ENCODE data around the gene VGLL2. TPM values are rescaled to one million over a fixed set of nuclear protein-coding genes. Genes with fewer than 3 reads are reported as not detected.

VGLL2 gene
- total RNA-seq, 1 donor from 2014 or later: not detected

DNA sequence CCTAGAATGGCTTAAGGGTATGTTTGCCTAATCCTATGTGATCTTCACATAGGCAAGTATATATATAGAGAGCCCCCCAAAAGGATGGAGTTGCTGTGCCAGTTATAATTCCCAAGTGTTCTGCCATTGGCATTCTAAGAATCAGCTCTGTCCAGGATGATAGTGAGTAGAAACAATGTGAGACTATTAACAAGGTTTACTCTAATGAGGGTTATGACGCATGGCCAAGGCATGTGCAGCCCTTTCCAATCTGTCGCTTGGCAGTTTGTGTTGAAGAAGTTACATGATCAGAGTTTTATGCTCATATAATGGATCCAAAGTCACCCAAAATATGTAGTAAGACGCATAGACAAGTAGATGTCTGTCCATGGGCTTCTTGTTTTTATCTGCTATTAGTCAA is 33.6 kb downstream of the VGLL2 start:
- intact Hi-C loops (cut with DNase I): no loop called here
- no peaks in the 10 kb centered on the region for H3K9me3 ChIP-seq
- no peaks in the 10 kb centered on the region for H3K4me1 ChIP-seq
- no peak overlapping the region for H3K27ac ChIP-seq
- no peak overlapping the region for H3K4me3 ChIP-seq
- no peaks in the 10 kb centered on the region for H3K36me3 ChIP-seq
- DNase-seq (ENCODE audit: low spot score in 2 of 2): no peak
- TF ChIP-seq, protein P1, sequence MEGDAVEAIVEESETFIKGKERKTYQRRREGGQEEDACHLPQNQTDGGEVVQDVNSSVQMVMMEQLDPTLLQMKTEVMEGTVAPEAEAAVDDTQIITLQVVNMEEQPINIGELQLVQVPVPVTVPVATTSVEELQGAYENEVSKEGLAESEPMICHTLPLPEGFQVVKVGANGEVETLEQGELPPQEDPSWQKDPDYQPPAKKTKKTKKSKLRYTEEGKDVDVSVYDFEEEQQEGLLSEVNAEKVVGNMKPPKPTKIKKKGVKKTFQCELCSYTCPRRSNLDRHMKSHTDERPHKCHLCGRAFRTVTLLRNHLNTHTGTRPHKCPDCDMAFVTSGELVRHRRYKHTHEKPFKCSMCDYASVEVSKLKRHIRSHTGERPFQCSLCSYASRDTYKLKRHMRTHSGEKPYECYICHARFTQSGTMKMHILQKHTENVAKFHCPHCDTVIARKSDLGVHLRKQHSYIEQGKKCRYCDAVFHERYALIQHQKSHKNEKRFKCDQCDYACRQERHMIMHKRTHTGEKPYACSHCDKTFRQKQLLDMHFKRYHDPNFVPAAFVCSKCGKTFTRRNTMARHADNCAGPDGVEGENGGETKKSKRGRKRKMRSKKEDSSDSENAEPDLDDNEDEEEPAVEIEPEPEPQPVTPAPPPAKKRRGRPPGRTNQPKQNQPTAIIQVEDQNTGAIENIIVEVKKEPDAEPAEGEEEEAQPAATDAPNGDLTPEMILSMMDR (IDR thresholded peaks at IDR 0.05): no peak
- no peaks in the 10 kb centered on the region for H3K27me3 ChIP-seq

DNA sequence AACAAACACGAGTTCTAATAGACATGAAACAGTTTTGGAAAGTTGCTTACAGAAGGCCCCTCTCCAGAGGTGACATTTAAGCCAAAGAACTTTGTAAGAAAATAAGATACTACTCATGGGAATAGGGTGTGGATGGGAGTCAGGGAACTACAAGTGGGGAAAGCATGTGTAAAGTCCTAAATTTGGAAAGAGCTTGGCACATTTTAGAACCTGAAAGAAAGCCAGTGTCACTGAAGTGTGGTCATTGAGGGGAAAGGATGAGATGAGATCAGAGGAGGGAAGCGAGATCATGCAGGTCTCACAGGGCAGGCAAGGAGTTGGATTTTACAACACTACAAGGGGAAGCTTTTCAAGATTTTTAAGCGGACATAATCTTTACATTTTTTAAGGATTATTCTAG is 38.0 kb downstream of the VGLL2 start:
- intact Hi-C loops (cut with DNase I): no loop called here
- H3K4me3 ChIP-seq: no peak overlapping the region
- TF ChIP-seq, protein P1 (IDR thresholded peaks at IDR 0.05): no peak
- H3K9me3 ChIP-seq: no peaks in the 10 kb centered on the region
- H3K4me1 ChIP-seq: no peaks in the 10 kb centered on the region
- H3K27ac ChIP-seq: no peak overlapping the region
- no peaks in the 10 kb centered on the region for H3K27me3 ChIP-seq
- no peak for DNase-seq (ENCODE audit: low spot score in 2 of 2)
- H3K36me3 ChIP-seq: no peaks in the 10 kb centered on the region

DNA sequence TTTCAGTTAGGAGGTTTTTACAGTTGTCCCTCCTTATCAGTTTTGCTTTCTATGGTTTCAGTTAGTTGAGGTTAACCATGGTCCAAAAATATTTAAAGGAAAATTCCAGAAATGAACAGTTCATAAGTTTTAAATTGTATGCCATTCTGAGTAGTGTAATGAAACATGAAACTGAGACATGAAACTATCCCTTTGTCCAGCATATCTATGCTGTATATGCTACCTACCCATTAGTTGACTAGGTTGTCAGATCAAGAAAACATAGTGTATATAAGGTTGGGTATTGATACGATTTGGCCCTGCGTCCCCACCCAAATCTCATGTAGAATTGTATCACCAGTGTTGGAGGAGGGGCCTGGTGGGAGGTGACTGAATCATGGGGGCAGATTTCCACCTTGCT is 39.1 kb downstream of the VGLL2 start:
- TF ChIP-seq, protein P1 (IDR thresholded peaks at IDR 0.05): no peak
- no peak overlapping the region for H3K4me3 ChIP-seq
- no peaks in the 10 kb centered on the region for H3K36me3 ChIP-seq
- no peaks in the 10 kb centered on the region for H3K9me3 ChIP-seq
- no peaks in the 10 kb centered on the region for H3K27me3 ChIP-seq
- DNase-seq (ENCODE audit: low spot score in 2 of 2): no peak
- no peaks in the 10 kb centered on the region for H3K4me1 ChIP-seq
- intact Hi-C loops (cut with DNase I): no loop called here
- no peak overlapping the region for H3K27ac ChIP-seq

DNA sequence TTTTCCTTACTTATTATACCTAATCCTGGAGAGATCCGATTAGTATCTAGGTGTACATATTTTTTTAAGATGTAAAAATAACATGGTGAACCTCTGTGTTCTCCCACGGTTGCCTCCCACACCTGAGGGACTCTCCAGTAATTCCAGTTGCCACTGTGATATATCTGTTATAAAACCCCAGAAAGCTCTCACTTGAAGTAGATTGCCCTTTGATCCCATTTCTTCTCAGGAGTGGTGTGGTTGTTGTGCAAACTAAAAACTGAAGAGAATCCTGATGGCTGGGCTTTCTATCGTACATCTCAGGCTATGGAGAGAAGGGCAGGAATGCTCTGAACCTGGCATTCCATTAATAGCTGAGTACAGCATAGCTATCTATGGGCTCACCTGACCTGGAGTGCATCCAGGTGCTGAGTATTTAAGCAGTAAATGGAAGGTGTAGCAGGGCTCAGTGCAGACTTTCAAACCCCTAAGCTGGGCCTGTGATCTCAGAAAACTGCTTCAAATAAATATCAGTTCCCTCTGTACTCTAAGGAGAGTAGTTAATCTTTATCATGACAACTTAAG is 41.0 kb downstream of the VGLL2 start:
- no peaks in the 10 kb centered on the region for H3K4me1 ChIP-seq
- no peak for DNase-seq (ENCODE audit: low spot score in 2 of 2)
- no peaks in the 10 kb centered on the region for H3K9me3 ChIP-seq
- TF ChIP-seq, protein P1 (IDR thresholded peaks at IDR 0.05): no peak
- H3K27ac ChIP-seq: no peak overlapping the region
- no peak overlapping the region for H3K4me3 ChIP-seq
- no peaks in the 10 kb centered on the region for H3K27me3 ChIP-seq
- H3K36me3 ChIP-seq: no peaks in the 10 kb centered on the region
- intact Hi-C loops (cut with DNase I): no loop called here

DNA sequence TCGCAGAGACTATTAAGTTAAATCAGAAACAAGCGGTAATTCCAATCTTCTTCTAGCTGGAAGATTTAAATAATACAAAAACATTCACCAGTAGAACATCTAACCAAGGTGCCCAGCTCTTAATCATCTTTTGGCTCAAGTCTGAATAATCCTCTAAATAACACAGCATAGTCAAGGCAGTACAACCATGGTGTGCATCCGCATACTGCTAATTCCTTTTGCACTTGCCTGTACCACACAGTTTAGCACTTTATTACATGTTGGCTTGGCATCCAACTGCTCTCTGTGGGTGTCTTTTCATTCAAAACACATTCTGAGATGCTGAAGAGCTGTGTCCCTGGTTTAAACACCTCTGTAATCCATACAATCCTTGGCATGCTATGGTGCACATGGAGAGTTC is 42.3 kb downstream of the VGLL2 start:
- H3K4me3 ChIP-seq: no peak overlapping the region
- no peaks in the 10 kb centered on the region for H3K36me3 ChIP-seq
- no peak overlapping the region for H3K27ac ChIP-seq
- intact Hi-C loops (cut with DNase I): no loop called here
- no peaks in the 10 kb centered on the region for H3K27me3 ChIP-seq
- H3K4me1 ChIP-seq: no peaks in the 10 kb centered on the region
- no peaks in the 10 kb centered on the region for H3K9me3 ChIP-seq
- TF ChIP-seq, protein P1 (IDR thresholded peaks at IDR 0.05): no peak
- no peak for DNase-seq (ENCODE audit: low spot score in 2 of 2)

DNA sequence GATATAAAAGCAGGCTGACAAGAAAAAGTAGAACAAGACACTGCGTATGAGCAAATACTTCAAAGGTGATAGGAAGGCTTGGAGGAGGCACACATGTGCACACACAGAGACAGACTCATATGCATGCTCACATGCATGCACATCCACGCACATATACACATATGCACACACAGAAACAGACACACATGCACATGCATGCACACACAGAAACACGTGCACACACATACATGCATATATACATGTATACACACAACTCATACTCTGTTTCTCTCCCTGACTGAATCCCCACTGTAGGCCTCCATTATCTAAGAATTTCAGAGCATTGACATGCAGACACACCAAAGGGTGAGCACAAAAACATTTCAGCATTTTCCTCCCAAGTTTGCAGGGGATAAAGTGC is 43.7 kb downstream of the VGLL2 start:
- Histone ChIP-seq H3K27me3 (no peaks in the 10 kb centered on the region), H3K9me3 (no peaks in the 10 kb centered on the region), H3K27ac (no peak overlapping the region), H3K4me1 (no peaks in the 10 kb centered on the region), H3K4me3 (no peak overlapping the region), H3K36me3 (no peaks in the 10 kb centered on the region)
- no peak for DNase-seq (ENCODE audit: low spot score in 2 of 2)
- intact Hi-C loops (cut with DNase I): no loop called here
- TF ChIP-seq, protein P1 (IDR thresholded peaks at IDR 0.05): no peak
